NT2/D1 (cell line): ENCODE measurements around the gene GABRR2.

Source experiments
- DNase-seq: peaks from one replicate; pipeline ENCODE4 v3.0.0-alpha.2; 2011; ENCODE audit warnings: low read depth, low spot score
- H3K27me3 ChIP-seq: 2 replicates; pipeline ENCODE4 v1.6.0; 2011; ENCODE audit warnings: mild to moderate bottlenecking; ENCODE audit not compliant: insufficient read length, insufficient read depth
- H3K36me3 ChIP-seq: 2 replicates; pipeline ENCODE4 v1.6.1; 2011; ENCODE audit warnings: mild to moderate bottlenecking, low read length, mixed read lengths; ENCODE audit not compliant: insufficient read depth, insufficient read length
- H3K4me1 ChIP-seq: 2 replicates; pipeline ENCODE4 v1.5.1; 2011; ENCODE audit not compliant: insufficient read depth, insufficient read length
- H3K4me3 ChIP-seq: 2 replicates; pipeline ENCODE4 v1.5.1; 2011; ENCODE audit warnings: low read depth; ENCODE audit not compliant: insufficient read length
- H3K9ac ChIP-seq: 2 replicates; pipeline ENCODE4 v1.6.0; 2011; ENCODE audit warnings: low read depth; ENCODE audit not compliant: insufficient read length
- H3K9me3 ChIP-seq: 2 replicates; pipeline ENCODE4 v1.5.1; 2011; ENCODE audit warnings: mild to moderate bottlenecking, low read length; ENCODE audit not compliant: insufficient read depth
- SUZ12 ChIP-seq: IDR thresholded peaks from 2 replicates; pipeline ENCODE4 v1.6.1; 2011; ENCODE audit not compliant: insufficient read length, insufficient read depth; ENCODE audit errors: extremely low read depth
- YY1 ChIP-seq: IDR thresholded peaks from 2 replicates; pipeline ENCODE4 v1.6.1; 2011; ENCODE audit not compliant: insufficient read length, insufficient read depth
- ZNF274 ChIP-seq: IDR thresholded peaks from 2 replicates; pipeline ENCODE4 v1.6.1; 2011; ENCODE audit warnings: mild to moderate bottlenecking, low read depth, low read length

GABRR2 gene

DNA sequence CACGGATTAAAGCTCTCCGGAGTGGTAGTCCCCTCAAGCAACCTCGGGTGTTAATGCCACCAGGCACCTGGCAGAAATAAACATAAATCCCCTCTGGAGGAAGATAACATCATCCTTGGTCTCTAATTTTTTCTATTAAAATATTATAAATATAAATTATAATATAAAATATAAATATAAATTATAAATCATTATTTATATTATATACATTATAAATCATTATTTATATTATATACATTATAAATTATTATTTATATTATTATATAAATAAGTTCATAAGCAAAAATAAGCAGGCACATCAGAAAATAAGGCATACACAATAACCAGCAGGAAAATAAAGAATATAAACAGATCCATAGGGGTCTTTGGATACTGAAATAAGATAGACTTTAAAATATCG, 39.2 kb downstream of the GABRR2 start:
- Histone ChIP-seq H3K27me3 (no peaks in the 10 kb centered on the region), H3K9me3 (no peaks in the 10 kb centered on the region), H3K4me1 (no peaks in the 10 kb centered on the region), H3K9ac (no peak overlapping the region), H3K36me3 (no peaks in the 10 kb centered on the region), H3K4me3 (no peak overlapping the region)
- TF ChIP-seq YY1 (no peak), ZNF274 (no peak), SUZ12 (no peak)
- DNase-seq: no peak

DNA sequence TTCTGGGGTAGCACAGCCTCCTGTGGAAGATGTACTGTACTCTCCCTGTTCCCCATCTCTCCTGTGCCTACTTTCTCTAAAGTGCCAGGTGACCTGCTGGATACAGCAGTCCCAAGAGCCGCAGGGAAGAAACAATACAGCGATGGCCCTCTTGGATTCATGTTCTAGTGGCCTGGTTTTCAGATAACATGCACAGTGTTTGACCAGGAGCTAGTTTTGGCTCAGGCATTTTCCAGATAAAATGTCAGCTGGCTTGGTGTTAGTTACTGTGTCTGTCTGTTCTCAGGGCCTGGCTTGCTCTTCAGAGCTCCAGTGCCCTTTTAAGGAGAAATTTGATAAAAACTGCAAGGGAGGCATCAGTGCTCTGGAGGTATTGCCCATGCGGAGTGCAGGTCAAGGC, 41.3 kb downstream of the GABRR2 start:
- H3K27me3 ChIP-seq: no peaks in the 10 kb centered on the region

DNA sequence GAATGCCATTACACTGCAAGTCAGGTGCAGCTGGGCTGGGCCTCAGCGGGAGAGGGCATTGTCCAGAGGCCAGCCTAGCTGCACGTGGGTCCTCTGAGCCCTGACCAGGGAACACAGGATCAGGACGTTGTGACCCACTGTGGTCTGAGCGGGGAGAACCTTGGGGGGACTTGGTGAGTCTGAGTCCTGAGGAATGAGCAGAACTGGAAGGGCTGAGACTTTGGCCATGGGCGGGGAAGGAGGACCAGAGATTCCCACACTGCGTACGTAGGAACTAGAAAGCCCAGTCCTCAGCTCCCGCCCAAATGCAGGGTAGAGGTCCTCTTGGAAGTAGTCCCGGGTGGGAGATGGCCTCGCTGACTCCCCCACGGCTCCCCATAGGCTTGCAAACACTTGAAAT, 42.5 kb downstream of the GABRR2 start:
- Histone ChIP-seq H3K9ac (no peak overlapping the region), H3K36me3 (no peaks in the 10 kb centered on the region), H3K9me3 (no peaks in the 10 kb centered on the region), H3K4me1 (no peaks in the 10 kb centered on the region), H3K4me3 (no peak overlapping the region), H3K27me3 (no peaks in the 10 kb centered on the region)
- no peak for TF ChIP-seq YY1
- no peak for TF ChIP-seq ZNF274
- no peak for TF ChIP-seq SUZ12
- DNase-seq: no peak

More for the DNA sequence above, 41.3 kb downstream of the GABRR2 start:
- H3K36me3 ChIP-seq: no peaks in the 10 kb centered on the region
- H3K4me3 ChIP-seq: no peak overlapping the region
- no peaks in the 10 kb centered on the region for H3K4me1 ChIP-seq
- no peak for DNase-seq
- no peak for TF ChIP-seq SUZ12
- no peak for TF ChIP-seq YY1
- TF ChIP-seq ZNF274: no peak
- no peak overlapping the region for H3K9ac ChIP-seq
- H3K9me3 ChIP-seq: no peaks in the 10 kb centered on the region

DNA sequence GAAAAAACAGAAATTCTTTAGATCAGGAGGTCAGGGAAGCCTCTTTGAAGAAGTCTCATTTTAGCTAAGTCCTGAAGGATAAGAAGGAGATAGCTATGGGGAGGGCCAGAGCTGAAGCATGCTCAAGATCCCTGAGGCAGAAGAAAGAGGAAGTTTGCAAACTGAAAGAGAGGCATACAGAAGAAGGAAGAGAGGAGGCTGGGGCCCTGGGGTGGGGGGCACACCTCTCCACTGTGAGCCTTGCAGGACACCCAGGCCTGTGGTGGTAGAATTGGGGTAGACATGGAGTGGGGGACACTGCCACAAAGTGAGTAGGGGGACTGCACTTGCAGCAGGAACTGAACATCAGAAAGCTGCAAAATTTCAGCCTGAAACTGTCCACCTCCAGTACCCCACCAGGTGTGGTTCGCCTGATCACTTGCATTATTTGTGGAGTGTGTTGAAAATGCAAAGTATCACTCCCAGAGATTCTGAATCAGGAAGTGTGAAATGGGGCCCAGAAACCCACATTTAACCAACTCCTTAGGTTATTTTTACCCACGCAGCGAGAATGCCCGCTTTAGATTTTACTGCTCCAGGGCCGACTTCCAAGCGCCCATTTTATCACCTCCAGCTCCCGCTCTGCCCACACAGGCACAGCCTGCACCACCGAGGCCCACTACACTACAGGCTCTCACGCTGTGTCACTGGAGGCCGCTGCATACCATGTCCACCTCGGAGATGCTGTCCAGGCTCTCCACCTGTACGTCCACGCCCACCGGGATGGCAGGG, 44.0 kb downstream of the GABRR2 start:
- H3K4me3 ChIP-seq: no peak overlapping the region
- no peaks in the 10 kb centered on the region for H3K36me3 ChIP-seq
- H3K9ac ChIP-seq: no peak overlapping the region
- DNase-seq: no peak
- no peaks in the 10 kb centered on the region for H3K9me3 ChIP-seq
- no peaks in the 10 kb centered on the region for H3K4me1 ChIP-seq
- H3K27me3 ChIP-seq: no peaks in the 10 kb centered on the region
- TF ChIP-seq ZNF274: no peak
- TF ChIP-seq YY1: no peak
- TF ChIP-seq SUZ12: no peak

DNA sequence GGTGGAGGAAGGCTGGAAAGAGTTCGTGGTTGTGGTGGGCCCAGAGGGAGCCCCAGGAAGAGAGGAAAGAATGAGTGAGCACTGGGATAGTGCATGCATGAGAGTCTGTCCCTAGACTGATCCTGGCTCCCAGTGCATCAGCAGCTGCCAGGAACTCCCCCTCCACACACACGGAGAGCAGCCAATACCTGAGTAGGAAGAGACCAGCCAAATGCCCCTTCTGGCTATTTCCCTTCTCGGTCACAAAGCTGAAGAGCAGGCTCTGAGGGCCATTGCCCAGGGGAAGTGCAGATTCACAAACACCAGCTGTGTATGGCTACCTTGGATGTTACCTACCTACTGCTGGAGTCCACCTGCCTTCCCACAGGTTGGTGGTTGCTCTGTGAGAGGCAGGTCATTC, 45.1 kb downstream of the GABRR2 start:
- no peaks in the 10 kb centered on the region for H3K9me3 ChIP-seq
- H3K27me3 ChIP-seq: no peaks in the 10 kb centered on the region
- H3K9ac ChIP-seq: no peak overlapping the region
- TF ChIP-seq ZNF274: no peak
- no peak for TF ChIP-seq YY1
- no peak for TF ChIP-seq SUZ12
- H3K4me1 ChIP-seq: no peaks in the 10 kb centered on the region
- no peaks in the 10 kb centered on the region for H3K36me3 ChIP-seq
- H3K4me3 ChIP-seq: no peak overlapping the region
- no peak for DNase-seq

DNA sequence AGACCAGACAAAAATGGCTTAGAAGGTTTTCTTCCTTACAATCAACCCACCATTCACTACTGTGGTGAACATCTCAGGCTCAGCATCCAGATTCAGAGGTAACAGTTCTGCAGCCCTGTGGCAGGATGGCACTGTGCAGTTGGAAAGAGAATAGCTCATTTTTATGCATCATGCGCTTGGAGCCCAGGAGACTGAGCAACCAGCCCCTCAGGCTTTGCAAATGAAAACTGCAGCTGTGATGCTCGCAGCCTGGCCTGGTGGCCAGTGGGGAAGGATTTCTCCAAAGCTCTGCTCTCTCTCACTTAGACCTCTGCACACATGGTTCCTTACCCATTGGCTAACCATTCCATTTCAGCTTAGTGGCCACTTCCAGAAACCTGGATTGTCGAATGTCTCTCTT, 45.8 kb downstream of the GABRR2 start:
- H3K9ac ChIP-seq: no peak overlapping the region
- no peaks in the 10 kb centered on the region for H3K4me1 ChIP-seq
- H3K36me3 ChIP-seq: no peaks in the 10 kb centered on the region
- no peak for DNase-seq
- TF ChIP-seq ZNF274: no peak
- TF ChIP-seq YY1: no peak
- TF ChIP-seq SUZ12: no peak
- H3K4me3 ChIP-seq: no peak overlapping the region
- no peaks in the 10 kb centered on the region for H3K9me3 ChIP-seq
- no peaks in the 10 kb centered on the region for H3K27me3 ChIP-seq

DNA sequence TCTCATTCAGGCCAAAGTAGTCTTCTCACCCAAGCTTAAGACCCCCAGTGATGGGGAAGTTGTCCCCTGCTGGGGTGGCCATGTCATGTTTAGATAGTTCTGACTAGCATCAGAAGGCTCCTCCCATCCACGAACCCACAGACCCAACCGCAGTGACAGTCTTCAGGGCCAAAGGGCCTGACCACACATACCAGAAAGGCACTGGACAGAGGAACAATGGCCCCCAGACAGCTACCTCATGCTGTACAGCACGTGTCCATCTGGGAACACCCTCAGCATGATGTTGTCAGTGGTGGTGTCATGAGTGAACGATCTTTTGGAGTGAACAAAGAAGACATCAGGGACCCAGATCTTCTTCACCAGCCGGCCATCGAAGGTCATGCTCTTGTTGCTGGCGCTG, 46.3 kb downstream of the GABRR2 start:
- Histone ChIP-seq H3K36me3 (no peaks in the 10 kb centered on the region), H3K9me3 (no peaks in the 10 kb centered on the region), H3K4me3 (no peak overlapping the region), H3K9ac (no peak overlapping the region), H3K4me1 (no peaks in the 10 kb centered on the region), H3K27me3 (no peaks in the 10 kb centered on the region)
- DNase-seq: no peak
- TF ChIP-seq YY1 (no peak), ZNF274 (no peak), SUZ12 (no peak)
